Osteocyte (in vitro differentiated cells): ENCODE data around the gene SRCAP. TPM values are rescaled to one million over a fixed set of nuclear protein-coding genes. Genes with fewer than 3 reads are reported as not detected.

Experiments used
- DNase-seq: peaks from one replicate; pipeline ENCODE4 v3.0.0; 2021; ENCODE audit warnings: mixed read lengths; ENCODE audit not compliant: unreplicated experiment; ENCODE audit errors: extremely low spot score
- H3K27ac Mint-ChIP-seq: one replicate; pipeline ENCODE4 v1.8.0; 2021; ENCODE audit warnings: mild to moderate bottlenecking, mixed read lengths; ENCODE audit not compliant: unreplicated experiment
- H3K27me3 Mint-ChIP-seq: one replicate; pipeline ENCODE4 v1.8.0; 2021; ENCODE audit warnings: mixed read lengths; ENCODE audit not compliant: unreplicated experiment
- H3K36me3 Mint-ChIP-seq: one replicate; pipeline ENCODE4 v1.8.0; 2021; ENCODE audit warnings: mixed read lengths; ENCODE audit not compliant: unreplicated experiment
- H3K4me1 Mint-ChIP-seq: one replicate; pipeline ENCODE4 v1.8.0; 2021; ENCODE audit warnings: mixed read lengths; ENCODE audit not compliant: unreplicated experiment
- H3K4me3 Mint-ChIP-seq: one replicate; pipeline ENCODE4 v1.8.0; 2021; ENCODE audit warnings: mild to moderate bottlenecking, moderate library complexity, mixed read lengths; ENCODE audit not compliant: unreplicated experiment
- H3K9me3 Mint-ChIP-seq: one replicate; pipeline ENCODE4 v1.8.0; 2021; ENCODE audit warnings: mixed read lengths; ENCODE audit not compliant: unreplicated experiment
- CTCF ChIP-seq: fragments of 200-600 bp; sonication (generic); IDR thresholded peaks from 2 replicates; pipeline ENCODE4 v1.5.0; 2021; ENCODE audit warnings: antibody characterized with exemption, mild to moderate bottlenecking, moderate library complexity
- total RNA-seq: library from RNA; stranded (reverse); gene quantifications from 2 replicates; pipeline ENCODE4 v1.2.1, GENCODE V29; 2021

The SRCAP gene
- total RNA-seq, 1 donor from 2014 or later = 69.2 TPM

- DNase-seq = no peak
- no peak for TF ChIP-seq CTCF
- H3K27ac Mint-ChIP-seq = no peak overlapping the region
- peak overlapping the region; percentile 26 for H3K4me3 Mint-ChIP-seq
- H3K4me1 Mint-ChIP-seq = peaks cover 22% of the 10 kb centered on the region
- peaks cover 16% of the 10 kb centered on the region for H3K36me3 Mint-ChIP-seq
- H3K27me3 Mint-ChIP-seq = no peaks in the 10 kb centered on the region
- no peaks in the 10 kb centered on the region for H3K9me3 Mint-ChIP-seq
Measured at GRCh38 chr16:30760001-30760559, 61.1 kb downstream of the SRCAP start.

- TF ChIP-seq CTCF = no peak
- Mint-ChIP-seq H3K9me3 (no peaks in the 10 kb centered on the region), H3K36me3 (peaks cover 20% of the 10 kb centered on the region), H3K27ac (peak overlapping the region; percentile 90), H3K4me1 (peaks cover 22% of the 10 kb centered on the region), H3K27me3 (no peaks in the 10 kb centered on the region), H3K4me3 (peak overlapping the region; percentile 86)
- no peak for DNase-seq
Measured at GRCh38 chr16:30760577-30761426, 61.8 kb downstream of the SRCAP start.

GRCh38 chr16:30761427-30761927, 62.5 kb downstream of the SRCAP start:
- no peak for TF ChIP-seq CTCF
- no peak for DNase-seq
- Mint-ChIP-seq H3K27me3 (no peaks in the 10 kb centered on the region), H3K9me3 (no peaks in the 10 kb centered on the region), H3K27ac (peak overlapping the region; percentile 90), H3K36me3 (peaks cover 21% of the 10 kb centered on the region), H3K4me3 (peak overlapping the region; percentile 86), H3K4me1 (peaks cover 22% of the 10 kb centered on the region)

- DNase-seq = peak; percentile 99
- H3K4me3 Mint-ChIP-seq = peak within 1 kb of the TSS; percentile 86
- no peak for TF ChIP-seq CTCF
- H3K9me3 Mint-ChIP-seq = no peaks in the 10 kb centered on the region
- peak within 1 kb of the TSS; percentile 90 for H3K27ac Mint-ChIP-seq
- peaks cover 22% of the 10 kb centered on the region for H3K4me1 Mint-ChIP-seq
- H3K27me3 Mint-ChIP-seq = no peaks in the 10 kb centered on the region
- H3K36me3 Mint-ChIP-seq = peaks cover 24% of the 10 kb centered on the region
Measured at GRCh38 chr16:30761928-30762902, 63.2 kb downstream of the SRCAP start, which contains the start of the genes CFAP119 and RNF40. CFAP119 (minus strand) TSS chr16:30762062; CDS start chr16:30761748, 314 bp downstream. RNF40 (plus strand) TSS chr16:30762322; CDS start chr16:30762546, 224 bp downstream.
